UCSD-AML1 (cell line): ENCODE measurements around the gene THAP9.
"Not testable (repeated sequence)": the region's sequence is repeated elsewhere in the genome, so short reads cannot be mapped to it uniquely, and the experiment has no call there.

Experiments
- DNase-seq: peaks from one replicate; lab custom pipeline; 2025; ENCODE audit not compliant: unreplicated experiment; lab: John Stamatoyannopoulos, UW

The THAP9 gene

DNA sequence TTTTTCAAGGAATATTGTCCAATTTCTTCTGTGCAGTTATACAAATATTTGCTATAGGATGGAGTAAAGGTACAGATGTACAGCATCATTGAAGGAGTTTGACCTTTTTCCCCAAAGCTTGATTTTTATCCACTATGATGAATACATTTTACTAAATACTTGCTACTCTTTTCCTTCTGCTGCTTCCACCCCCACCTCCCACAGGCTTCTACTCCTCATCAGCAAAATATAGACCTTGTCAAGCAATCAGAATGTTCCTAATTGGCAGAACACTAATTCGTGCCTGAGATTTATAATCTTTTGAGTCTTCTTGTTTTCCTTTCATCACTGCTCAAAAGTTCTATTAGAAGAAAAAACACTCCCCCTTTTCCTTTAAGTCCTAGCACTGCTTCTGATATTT is 3.8 kb upstream of the THAP9 start:
- no peak for DNase-seq

GRCh38 chr4:82898322-82899243 is 2.0 kb upstream of the THAP9 start:
- DNase-seq, result no peak

GRCh38 chr4:82899374-82900065 is 1.0 kb upstream of the THAP9 start:
- DNase-seq, result no peak

GRCh38 chr4:82900066-82900410 is 497 bp upstream of the THAP9 start:
- no peak for DNase-seq

- no peak for DNase-seq
These were observed 716 bp downstream of the THAP9 start for GRCh38 chr4:82901183-82901718.

DNA sequence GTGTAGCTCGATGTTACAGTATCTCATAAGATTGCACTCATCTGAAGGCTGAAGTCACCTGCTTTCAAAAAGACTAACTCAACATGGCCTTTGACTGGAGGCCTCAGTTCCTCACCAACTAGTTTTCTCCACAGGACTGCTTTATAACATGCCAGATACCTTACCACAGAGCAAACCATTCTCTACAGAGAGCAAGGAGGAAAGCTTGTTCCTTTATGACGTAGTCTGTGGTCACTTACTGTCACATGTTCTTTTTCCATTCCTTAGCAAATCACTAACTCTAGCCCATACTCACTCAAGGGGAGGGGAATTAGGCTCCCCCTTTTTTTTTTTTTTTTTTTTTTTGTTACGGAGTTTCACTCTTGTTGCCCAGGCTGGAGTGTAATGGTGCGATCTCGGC is 3.2 kb downstream of the THAP9 start:
- DNase-seq, result no peak

- no peak for DNase-seq
These were observed 4.7 kb downstream of the THAP9 start for GRCh38 chr4:82905205-82905604.

DNA sequence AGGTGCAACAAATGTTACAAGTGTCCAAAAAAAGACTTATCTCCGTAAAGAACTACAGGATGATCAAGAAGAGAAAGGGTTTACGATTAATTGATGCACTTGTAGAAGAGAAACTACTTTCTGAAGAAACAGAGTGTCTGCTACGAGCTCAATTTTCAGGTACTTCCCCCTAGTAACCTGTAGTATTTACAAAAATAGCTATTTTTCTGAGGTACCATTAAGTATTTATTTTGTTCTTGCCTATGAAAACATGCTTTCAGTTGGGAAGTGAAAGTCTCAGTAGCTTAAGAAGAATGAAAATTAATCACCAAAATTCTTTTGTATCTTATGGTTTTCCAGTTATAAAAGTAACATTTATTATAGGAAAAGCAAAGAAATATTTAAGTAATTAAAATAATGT is 5.9 kb downstream of the THAP9 start:
- DNase-seq, result no peak

- no peak for DNase-seq
These were observed 8.8 kb downstream of the THAP9 start for GRCh38 chr4:82909326-82909725.

- DNase-seq, result no peak
These were observed 12.8 kb downstream of the THAP9 start for GRCh38 chr4:82913305-82913704.

DNA sequence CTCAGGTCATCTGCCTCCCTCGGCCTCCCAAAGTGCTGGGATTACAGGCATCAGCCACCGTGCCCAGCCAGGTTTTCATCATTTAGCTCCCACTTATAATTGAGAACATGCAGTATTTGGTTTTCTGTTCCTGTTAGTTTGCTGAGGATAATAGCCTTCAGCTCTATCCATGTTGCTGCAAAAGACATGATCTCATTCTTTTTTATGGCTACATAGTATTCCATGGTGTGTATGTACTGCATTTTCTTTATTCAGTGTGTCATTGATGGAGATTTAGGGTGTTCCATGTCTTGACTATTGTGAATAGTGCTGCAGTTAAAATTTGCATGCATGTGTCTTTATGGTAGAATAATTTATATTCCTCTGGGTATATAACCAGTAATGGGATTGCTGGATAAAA is 13.4 kb downstream of the THAP9 start:
- DNase-seq, result not testable (repeated sequence)

DNA sequence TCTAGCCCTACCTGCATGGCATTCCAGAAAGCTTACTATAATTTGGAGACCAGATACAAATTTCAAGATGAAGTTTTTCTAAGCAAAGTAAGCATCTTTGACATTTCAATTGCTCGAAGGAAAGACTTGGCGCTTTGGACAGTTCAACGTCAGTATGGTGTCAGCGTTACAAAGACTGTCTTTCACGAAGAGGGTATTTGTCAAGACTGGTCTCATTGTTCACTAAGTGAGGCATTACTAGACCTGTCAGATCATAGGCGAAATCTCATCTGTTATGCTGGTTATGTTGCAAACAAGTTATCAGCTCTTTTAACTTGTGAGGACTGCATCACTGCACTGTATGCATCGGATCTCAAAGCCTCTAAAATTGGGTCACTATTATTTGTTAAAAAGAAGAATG is 17.6 kb downstream of the THAP9 start:
- DNase-seq, result no peak

GRCh38 chr4:82919386-82919785 is 18.9 kb downstream of the THAP9 start:
- no peak for DNase-seq

- no peak for DNase-seq
These were observed 21.3 kb downstream of the THAP9 start for GRCh38 chr4:82921795-82922194.

GRCh38 chr4:82930848-82931755 is 30.6 kb downstream of the THAP9 start:
- DNase-seq, result no peak

GRCh38 chr4:82934441-82934840 is 33.9 kb downstream of the THAP9 start:
- no peak for DNase-seq

- DNase-seq, result no peak
These were observed 38.9 kb downstream of the THAP9 start for GRCh38 chr4:82939414-82939813.

GRCh38 chr4:82947498-82947897 is 47.0 kb downstream of the THAP9 start:
- no peak for DNase-seq

GRCh38 chr4:82948647-82949204 is 48.2 kb downstream of the THAP9 start:
- no peak for DNase-seq

DNA sequence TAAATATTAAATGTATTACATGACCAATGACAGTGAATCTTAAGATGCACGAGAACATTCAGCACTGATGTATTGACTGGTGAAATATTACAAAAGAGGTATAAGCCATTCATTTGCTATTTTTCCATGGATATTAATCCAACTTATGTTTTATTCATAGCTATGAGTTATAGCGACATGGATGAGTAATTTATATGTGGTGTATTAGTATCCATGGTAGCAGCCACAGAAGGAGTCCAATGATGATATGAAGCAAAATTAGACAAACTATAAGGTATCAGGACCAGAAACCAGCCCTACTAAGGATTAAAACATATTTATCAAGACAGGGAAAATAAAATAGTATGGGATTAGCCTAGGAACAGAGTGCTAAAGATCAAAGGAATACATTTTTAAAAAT is 50.7 kb downstream of the THAP9 start:
- DNase-seq, result no peak

GRCh38 chr4:82954212-82954611 is 53.7 kb downstream of the THAP9 start:
- no peak for DNase-seq
